ENCODE results near the gene CREBBP.

Gene CREBBP

DNA sequence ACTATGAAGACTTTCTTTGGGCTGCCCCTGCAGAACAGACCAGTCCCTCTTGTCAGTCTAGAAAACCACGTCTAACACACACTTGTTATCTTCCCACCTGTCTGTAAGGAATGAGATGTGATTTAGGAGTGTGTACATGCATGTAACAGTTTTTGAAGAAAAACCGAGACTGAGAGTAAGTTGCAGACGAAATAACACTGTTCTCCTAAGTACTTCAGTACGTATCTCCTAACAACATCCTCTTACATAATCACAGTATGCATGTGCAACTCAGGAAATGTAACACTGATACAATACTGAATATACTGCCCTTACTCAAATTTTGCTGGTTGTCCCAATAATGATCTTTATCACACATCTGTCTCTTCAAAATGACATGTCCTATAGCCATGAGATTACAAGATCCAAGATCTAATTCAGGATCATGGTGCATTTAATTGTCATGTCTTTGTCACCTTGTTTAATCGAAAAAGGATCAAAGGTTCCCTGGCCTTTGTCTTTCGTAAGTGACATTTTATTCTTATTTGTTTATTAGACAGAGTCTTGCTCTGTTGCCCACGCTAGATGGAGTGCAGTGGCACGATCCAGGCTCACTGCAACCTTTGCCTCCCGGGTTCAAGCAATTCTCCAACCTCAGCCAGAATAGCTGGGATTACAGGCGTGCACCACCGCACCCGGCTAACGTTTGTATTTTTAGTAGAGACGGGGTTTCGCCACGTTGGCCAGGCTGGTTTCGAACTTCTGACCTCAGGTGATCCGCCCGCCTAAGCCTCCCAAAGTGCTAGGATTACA lies 25.6 kb downstream of the CREBBP start:
- no peak for DNase-seq

GRCh38 chr16:3850544-3850899 lies 30.0 kb downstream of the CREBBP start:
- DNase-seq, result no peak

DNA sequence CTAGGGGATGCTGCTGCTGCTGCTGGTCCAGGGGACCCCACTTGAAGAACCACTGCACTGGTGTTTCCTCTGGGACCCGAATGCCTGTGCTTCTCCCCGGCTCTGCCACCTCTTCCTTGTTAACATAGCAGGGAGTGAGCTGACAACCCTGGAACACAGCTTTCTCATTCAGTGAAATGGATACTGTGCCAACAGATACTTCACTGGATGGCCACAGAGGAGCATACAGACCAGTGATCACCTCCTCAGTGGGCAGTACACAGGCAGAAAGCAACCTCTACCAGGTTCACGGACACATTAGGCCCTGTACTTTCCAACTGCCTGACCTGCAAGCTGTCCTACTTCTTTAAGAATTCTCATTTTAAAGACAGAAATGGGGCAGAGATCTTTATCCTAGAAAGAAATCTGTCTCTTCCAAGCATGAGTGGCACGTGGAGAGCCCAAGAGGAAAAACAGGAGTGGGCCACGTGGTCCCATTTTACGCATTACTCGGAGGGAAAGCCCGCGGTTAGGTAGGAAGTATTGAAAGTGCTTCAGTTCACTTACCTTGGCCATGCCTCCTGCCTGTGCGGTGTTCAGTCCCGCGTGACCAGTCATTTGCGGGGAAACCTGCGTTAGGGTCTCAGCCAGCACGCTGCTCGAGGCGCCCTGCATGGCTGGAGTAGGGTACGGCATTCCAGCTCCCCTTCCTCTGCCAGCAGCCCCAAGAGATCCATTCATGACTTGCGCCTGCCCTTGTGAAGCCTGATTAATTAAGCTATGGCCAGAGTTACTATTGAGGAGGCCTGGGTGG lies 30.6 kb downstream of the CREBBP start:
- no peak for DNase-seq

DNA sequence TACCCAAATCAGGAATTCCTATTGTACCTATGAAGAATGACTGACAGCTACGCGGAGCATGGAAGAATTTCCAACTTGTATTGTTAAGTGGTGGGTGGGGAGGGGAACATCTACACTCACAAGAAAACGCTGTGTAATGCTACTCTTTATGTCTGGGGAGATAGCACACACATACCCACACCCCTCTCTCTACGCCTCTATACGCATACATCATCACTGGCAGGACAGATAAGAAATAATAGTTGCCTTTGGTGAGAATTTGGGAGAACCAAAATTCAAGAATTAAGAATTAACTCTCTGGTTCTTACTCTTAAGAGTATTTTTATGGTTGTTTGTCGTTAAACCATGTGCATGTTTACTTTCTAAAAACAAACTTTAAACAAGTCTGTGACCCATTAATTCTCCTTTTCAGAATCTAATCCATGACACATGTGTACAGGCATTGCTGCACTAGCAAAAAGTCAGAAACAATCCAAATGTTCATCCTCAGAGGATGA lies 33.9 kb downstream of the CREBBP start:
- DNase-seq, result no peak

- no peak for DNase-seq
Measured at GRCh38 chr16:3846087-3846486, 34.4 kb downstream of the CREBBP start.

DNA sequence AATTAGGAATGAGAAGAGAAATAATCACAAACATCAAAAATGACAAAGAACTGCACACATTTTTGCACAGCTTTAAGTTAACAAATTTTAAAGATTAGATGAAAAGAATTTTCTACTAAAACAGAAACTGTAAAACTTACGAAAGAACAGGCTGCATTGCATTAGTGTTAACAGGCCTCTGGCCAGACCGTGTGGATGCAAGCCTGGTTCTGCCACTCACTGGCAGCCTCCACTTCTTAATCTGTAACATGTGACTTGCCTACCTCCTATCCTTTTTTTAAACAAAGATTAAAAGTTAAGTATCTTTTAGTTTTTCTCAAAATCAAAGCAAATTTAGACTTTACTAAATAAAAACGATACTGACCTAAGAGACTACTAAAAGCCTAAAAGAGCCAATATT lies 37.5 kb downstream of the CREBBP start:
- no peak for DNase-seq

DNA sequence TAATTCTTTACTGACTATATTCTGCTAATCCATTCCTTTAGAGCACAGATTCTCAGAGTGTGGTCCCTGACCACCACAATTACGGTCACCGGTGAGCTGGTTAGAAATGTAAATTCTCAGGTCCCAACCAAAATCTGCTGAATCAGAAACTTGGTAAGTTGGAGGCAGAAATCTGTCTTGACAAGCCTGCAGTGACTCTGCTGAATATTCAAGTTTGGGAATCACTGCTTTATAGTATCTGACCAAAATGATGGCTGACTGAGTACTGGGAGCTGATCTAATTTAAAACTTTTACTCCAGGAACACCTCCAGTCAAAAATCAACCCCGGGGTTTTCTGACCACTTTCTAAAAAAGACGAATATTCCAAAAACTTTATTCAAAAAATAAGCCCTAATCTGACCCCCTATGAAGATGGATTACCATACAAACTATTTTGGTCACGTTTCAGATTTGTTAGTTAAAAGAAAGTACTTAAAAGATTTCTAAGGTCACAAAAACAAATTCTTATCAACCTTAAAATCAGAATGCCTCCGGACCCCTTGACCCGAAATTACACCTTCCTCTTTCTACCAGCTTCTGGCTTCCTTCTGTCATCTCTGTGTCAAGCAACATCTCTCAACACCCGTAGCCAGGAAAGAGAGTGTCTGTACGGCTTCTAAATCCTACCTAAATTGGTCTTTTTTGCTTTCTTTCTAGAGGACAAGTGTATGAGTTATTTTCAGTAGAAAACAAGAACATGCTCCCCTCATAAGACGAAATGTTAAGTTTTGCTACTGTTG lies 38.6 kb downstream of the CREBBP start:
- no peak for DNase-seq

DNA sequence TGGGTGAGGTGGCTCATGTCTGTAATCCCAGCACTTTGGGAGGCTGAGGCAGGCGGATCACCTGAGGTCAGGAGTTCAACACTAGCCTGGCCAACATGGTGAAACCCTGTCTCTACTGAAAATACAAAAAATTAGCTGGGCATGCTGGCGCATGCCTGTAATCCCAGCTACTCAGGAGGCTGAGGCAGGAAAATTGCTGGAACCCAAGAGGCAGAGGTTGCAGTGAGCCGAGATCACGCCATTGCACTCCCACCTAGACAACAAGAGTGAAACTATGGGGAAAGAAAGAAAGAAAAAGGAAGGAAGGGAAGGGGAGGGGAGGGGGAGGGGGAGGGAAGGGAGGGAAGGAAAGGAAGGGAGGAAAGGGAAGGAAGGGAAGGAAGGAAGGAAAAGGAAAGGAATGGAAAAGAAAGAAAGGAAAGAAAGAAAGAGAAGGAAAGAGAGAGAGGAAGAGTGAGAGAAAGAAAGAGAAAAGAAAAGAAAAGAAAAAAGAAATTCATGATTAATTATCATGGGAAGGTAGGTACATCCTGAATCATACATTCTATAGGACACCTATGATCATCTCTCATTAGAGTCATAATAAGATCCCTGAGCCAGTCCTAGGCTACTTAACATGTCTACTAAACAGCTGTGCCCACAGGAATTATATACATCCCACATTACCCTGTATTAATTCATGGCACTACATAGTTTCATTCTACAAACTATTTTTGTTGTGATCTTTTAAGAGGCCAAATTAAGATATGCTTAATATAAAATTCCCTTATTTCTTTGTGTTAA lies 40.9 kb downstream of the CREBBP start:
- DNase-seq, result no peak

- DNase-seq, result no peak
Measured at GRCh38 chr16:3838600-3839401, 41.7 kb downstream of the CREBBP start.

GRCh38 chr16:3837851-3838586 lies 42.5 kb downstream of the CREBBP start:
- no peak for DNase-seq

GRCh38 chr16:3836641-3837040 lies 43.9 kb downstream of the CREBBP start:
- DNase-seq, result no peak

GRCh38 chr16:3835089-3835602 lies 45.4 kb downstream of the CREBBP start:
- no peak for DNase-seq

- no peak for DNase-seq
Measured at GRCh38 chr16:3832668-3833067, 47.8 kb downstream of the CREBBP start.

DNA sequence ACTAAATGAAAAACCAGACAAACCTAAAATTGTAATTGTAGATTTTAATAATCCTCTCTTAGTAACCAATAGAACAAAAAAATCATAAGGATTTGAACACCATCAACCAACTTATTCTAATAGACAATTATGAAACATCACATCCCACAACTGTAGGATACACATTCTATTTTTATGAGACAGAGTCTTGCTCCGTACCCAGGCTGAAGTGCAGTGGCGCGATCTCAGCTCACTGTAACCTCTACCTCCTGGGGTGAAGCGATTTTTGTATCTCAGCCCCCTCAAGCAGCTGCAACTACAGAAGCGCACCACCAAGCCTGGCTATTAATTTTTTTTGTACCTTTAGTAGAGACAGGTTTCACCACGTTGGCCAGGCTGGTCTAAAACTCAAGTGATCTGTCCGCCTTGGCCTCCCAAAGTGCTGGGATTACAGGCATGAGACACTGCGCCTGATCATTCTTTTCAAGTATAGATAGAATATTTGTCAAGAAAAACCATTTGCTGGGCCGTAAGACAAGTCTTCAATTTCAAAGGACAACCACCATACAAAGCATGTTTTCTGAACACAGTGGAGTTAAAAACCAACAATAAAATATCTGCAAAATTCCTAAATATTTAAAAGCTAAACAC lies 49.8 kb downstream of the CREBBP start:
- no peak for DNase-seq

GRCh38 chr16:3829631-3830536 lies 50.6 kb downstream of the CREBBP start:
- no peak for DNase-seq

- DNase-seq, result no peak
Measured at GRCh38 chr16:3825940-3826339, 54.6 kb downstream of the CREBBP start.

- no peak for DNase-seq
Measured at GRCh38 chr16:3825103-3825502, 55.4 kb downstream of the CREBBP start.

- DNase-seq, result no peak
Measured at GRCh38 chr16:3824121-3824795, 56.3 kb downstream of the CREBBP start.

DNA sequence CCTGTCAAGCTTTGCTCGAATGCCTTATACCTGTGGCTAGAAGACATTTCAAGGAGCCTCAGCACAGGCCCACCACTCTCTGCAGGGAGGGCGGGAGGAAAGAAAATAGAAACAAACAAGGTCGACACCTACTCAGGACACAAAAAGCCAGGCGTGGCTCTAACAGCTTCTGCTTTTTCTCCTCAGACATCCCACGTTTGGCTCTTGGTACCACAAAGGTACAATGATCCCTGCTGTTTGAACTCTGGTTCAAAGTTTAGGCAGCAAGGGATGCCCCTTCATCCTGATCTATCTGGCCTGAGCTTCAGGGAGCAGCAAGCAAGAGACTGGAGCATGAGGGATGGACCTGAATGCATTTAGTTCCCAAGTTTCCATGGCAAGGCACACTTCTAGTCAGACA lies 57.1 kb downstream of the CREBBP start:
- DNase-seq, result no peak

All from activated T-cell treated with anti-CD3 and anti-CD28 coated beads, Interleukin-2, amount 50 U/mL, for 1 hour (primary cell).